ENCODE measurements around the gene ABHD10.
"Not testable (repeated sequence)": the region's sequence is repeated elsewhere in the genome, so short reads cannot be mapped to it uniquely, and the experiment has no call there.

ABHD10 gene

GRCh38 chr3:112035241-112035640 is 56.4 kb downstream of the ABHD10 start:
- H3K9me3 Mint-ChIP-seq, result no peaks in the 10 kb centered on the region
- CTCF ChIA-PET, result interaction anchor here (1.0 kb wide), 1 partner anchor 8 kb away, joined by 3 read pairs; no protein-coding TSS in a partner anchor
- H3K27ac Mint-ChIP-seq, result no peak overlapping the region
- peaks cover 3% of the 10 kb centered on the region for H3K27me3 Mint-ChIP-seq
- H3K4me3 Mint-ChIP-seq, result no peak overlapping the region
- H3K36me3 Mint-ChIP-seq, result no peaks in the 10 kb centered on the region
- no peak for DNase-seq
- H3K4me1 Mint-ChIP-seq, result no peaks in the 10 kb centered on the region

GRCh38 chr3:112037194-112037593 is 58.4 kb downstream of the ABHD10 start:
- H3K9me3 Mint-ChIP-seq, H3K27ac Mint-ChIP-seq, H3K36me3 Mint-ChIP-seq: not testable (repeated sequence)

GRCh38 chr3:112038863-112039262 is 60.0 kb downstream of the ABHD10 start:
- H3K4me3 Mint-ChIP-seq, result no peak overlapping the region
- H3K27ac Mint-ChIP-seq, result no peak overlapping the region
- H3K4me1 Mint-ChIP-seq, result no peaks in the 10 kb centered on the region
- H3K36me3 Mint-ChIP-seq, result no peaks in the 10 kb centered on the region
- CTCF ChIA-PET, result interaction anchor here (1.2 to 6.3 kb wide), 2 partner anchors 15 to 24 kb away, joined by 6 to 37 read pairs; no protein-coding TSS in a partner anchor
- H3K9me3 Mint-ChIP-seq, result no peaks in the 10 kb centered on the region
- DNase-seq, result no peak
- H3K27me3 Mint-ChIP-seq, result peaks cover 4% of the 10 kb centered on the region

More at GRCh38 chr3:112037194-112037593, 58.4 kb downstream of the ABHD10 start:
- DNase-seq, H3K27me3 Mint-ChIP-seq, CTCF ChIA-PET, H3K4me1 Mint-ChIP-seq, H3K4me3 Mint-ChIP-seq: not testable (repeated sequence)

GRCh38 chr3:112041321-112041720 is 62.5 kb downstream of the ABHD10 start:
- CTCF ChIA-PET, result interaction anchor here (1.1 to 6.3 kb wide), 2 partner anchors 26 to 47 kb away, joined by 3 to 37 read pairs; no protein-coding TSS in a partner anchor
- H3K36me3 Mint-ChIP-seq, result no peaks in the 10 kb centered on the region

GRCh38 chr3:112042842-112043280 is 64.0 kb downstream of the ABHD10 start:
- H3K4me3 Mint-ChIP-seq, result no peak overlapping the region
- H3K27me3 Mint-ChIP-seq, result peaks cover 4% of the 10 kb centered on the region

More at GRCh38 chr3:112041321-112041720, 62.5 kb downstream of the ABHD10 start:
- Mint-ChIP-seq H3K4me3 (no peak overlapping the region), H3K9me3 (no peaks in the 10 kb centered on the region), H3K27ac (no peak overlapping the region), H3K27me3 (peaks cover 4% of the 10 kb centered on the region), H3K4me1 (no peaks in the 10 kb centered on the region)
- DNase-seq, result no peak

More at GRCh38 chr3:112042842-112043280, 64.0 kb downstream of the ABHD10 start:
- H3K27ac Mint-ChIP-seq, result no peak overlapping the region
- DNase-seq, result no peak
- H3K36me3 Mint-ChIP-seq, result no peaks in the 10 kb centered on the region
- no peaks in the 10 kb centered on the region for H3K4me1 Mint-ChIP-seq
- H3K9me3 Mint-ChIP-seq, result no peaks in the 10 kb centered on the region
- CTCF ChIA-PET, result interaction anchor here (0.6 to 6.3 kb wide), 22 partner anchors 8 to 326 kb away, joined by 3 to 37 read pairs (median 4); partner anchors contain the start of gene TAGLN3

Measured in activated naive CD4-positive, alpha-beta T cell treated with anti-CD3 and anti-CD28 coated beads, Interleukin-2, amount 10 ng/mL, durations not matched to agents 7 days and 5 days (primary cell).